Skin of body (tissue), 2 donors: ENCODE measurements around the gene TEKTIP1. TPM values are rescaled to one million over a fixed set of nuclear protein-coding genes. Genes with fewer than 3 reads are reported as not detected.
"Not testable (repeated sequence)": the region's sequence is repeated elsewhere in the genome, so short reads cannot be mapped to it uniquely, and the experiment has no call there.

ENCODE experiments used
- DNase-seq: peaks from one replicate; lab custom pipeline; 2025; lab: John Stamatoyannopoulos, UW
- total RNA-seq: library from RNA; depleted of rRNA; stranded (reverse); fragments of >200 nt; gene quantifications from one replicate; pipeline ENCODE4 v1.2.3, GENCODE V29; 2014

The TEKTIP1 gene
- total RNA-seq, 1 donor from 2014 or later, result not detected

DNA sequence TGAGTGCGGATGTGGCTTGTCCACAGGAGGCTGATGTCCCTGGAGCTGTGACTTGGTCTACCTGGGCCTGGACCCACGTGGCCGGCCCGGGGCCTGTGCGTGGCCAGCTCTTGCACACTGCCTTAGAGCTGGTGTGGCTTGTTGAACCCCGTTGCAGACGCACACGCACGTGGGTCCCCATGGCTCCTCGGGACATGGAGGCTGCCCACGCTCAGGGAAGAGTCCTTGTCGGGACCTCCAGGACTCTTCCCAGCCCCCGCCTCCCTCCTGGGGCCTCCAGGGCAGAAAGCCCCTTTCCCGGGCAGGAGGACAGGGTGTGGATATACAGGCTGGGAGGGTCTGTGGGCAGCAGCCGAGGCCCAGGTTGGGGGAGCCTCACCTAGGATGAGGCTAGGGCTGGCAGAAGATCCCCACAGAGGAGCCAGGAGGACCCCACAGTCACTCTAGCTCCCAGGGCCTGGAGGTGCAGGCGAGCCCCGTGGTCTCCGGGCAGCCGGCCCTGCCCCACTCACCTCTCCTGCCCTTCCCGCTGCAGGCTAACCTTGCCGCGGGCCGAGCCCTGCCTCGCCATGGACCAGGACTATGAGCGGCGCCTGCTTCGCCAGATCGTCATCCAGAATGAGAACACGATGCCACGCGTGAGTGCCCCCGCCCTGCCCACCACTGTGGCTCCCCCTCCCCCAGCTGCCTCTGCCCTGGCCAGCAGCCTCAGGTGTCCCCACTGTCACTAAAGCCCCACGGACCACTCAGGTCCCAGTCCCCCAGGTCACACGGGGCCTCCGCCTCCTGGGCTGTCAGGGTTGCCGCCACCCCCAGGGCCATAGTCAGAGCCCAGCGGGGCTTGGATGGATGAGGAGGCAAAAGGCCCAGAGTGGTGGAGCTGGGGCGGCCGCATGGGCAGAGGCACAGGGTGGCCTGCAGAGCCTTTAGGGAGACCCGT, 16.3 kb upstream of the TEKTIP1 start:
- no peak for DNase-seq

DNA sequence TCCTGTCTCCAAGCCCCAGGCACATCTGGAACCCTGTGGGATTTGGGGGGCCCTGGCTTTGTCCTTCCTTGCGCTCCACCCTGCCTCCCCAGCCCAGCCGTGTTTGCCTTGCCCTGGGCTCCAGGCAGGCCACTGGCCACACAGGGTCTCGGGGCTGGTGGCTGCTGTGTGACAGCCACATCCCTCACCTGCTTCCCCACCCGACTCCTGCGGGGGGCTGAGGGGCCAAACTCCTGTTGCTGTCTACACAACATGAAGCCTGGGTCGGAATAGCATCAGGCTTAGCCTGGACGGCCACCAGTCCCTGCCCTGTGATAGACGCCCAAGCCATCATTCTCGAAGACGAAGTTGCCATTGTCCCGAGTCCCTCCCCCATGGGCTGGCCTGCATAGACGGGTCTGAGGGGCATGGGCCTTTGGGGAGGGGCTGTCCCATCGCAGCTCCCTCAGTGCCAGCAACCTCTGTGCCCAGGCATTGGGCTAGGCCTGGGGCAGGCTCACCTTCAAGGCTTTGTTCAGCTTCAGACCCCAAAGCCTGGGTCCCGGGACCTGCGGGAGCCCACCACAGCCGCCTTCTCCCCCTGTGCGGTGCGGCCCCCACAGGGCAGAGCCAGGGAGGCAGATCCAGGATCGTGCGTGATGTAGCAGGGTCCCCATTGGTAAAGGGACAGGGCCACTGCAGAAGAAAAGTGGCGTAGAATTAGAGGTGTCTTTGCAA, 15.5 kb upstream of the TEKTIP1 start:
- no peak for DNase-seq

DNA sequence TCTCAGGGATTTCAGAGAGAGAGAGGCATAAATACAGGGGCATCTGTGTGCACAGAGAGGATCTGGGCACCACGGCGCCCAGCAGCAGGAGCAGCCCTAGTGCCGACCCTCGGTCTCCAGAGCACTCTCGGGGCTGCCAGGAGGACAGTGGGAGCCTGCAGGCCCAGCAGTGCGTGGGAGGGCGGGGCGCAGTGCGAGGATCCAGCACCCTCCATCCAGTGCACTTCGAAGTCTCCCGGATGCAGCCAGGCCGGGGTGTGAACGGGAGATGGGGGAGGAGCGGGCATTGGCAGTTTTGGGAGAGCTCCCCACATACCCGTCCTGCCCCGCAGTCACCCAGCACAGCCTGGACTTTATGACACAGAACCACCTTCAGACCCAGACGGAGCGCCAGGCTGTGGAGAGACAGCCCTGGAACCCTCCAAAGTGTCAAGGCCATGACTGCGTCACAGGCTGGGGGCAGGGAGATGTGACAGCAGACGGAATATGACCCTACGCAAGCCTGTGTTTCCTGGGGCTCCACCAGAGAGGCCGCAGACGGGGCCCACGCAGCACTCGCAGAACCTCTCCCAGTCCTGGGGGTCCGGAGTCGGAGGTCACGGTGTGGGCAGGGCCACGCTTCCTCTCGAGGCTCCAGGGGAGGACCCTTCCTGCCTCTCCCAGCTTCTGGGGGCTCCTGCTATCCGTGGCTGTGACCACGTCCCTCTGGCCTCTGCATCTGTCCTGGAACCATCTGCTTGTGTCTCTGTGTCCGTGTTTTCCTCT, 14.7 kb upstream of the TEKTIP1 start:
- DNase-seq, result no peak

DNA sequence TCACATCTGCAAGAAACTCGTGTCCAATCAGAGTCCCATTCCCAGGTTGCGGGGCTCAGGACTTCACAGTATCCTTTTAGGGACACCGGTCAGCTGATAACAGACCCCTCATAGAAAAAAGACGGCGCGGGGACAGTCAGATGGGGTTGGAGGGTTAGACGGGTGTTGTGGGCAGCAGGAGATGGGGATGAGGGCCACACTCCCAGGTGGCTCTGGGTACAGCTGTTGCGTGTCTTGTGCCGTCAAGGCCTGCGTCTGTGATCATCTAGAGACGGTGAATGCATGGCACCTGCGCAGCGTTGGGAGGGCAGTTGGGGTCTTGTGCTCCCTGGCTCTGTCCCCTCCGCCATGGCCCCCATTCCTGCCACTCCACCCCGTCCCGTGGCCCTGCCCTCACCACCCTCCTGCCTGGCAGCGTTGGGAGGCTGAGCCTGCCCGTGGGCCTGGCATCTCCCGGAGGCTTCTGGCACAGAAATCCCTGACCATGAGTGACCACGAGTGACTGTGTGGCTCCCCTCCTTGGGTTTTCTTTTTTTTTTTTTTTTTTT, 14.0 kb upstream of the TEKTIP1 start:
- DNase-seq, result no peak

DNA sequence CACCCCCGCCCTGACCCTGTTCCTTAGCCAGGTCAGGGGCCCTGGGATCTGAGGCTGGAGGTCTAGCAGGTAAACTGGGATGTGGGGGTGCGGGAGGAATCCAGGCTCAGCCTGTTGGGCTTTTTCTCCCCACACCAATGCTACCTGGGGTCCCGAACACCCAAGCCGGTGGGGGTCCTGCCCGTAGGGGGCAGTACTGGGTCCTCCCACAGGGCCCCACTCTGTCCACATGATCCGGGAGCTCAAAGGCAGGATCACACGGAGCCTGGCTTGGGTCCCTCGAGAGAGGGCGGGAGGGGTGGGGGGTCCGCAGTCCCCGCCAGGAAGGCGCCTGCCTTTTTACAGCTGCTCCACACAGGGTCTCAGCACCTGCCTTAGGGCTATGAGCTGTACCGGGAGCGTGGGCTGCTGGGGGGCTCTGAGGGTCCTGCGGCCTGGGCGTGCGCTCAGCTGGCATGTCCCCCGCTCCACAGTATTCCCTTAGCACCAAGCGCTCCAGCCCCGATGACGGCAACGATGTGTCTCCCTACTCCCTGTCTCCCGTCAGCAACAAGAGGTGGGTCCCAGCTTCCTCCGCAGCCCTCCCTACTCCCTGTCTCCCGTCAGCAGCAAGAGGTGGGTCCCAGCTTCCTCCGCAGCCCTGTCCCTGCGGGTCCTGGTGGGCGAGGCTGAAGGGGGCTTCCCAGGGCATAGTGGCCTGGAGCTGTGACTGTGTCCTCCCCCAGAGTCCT, 12.3 kb upstream of the TEKTIP1 start:
- no peak for DNase-seq

DNA sequence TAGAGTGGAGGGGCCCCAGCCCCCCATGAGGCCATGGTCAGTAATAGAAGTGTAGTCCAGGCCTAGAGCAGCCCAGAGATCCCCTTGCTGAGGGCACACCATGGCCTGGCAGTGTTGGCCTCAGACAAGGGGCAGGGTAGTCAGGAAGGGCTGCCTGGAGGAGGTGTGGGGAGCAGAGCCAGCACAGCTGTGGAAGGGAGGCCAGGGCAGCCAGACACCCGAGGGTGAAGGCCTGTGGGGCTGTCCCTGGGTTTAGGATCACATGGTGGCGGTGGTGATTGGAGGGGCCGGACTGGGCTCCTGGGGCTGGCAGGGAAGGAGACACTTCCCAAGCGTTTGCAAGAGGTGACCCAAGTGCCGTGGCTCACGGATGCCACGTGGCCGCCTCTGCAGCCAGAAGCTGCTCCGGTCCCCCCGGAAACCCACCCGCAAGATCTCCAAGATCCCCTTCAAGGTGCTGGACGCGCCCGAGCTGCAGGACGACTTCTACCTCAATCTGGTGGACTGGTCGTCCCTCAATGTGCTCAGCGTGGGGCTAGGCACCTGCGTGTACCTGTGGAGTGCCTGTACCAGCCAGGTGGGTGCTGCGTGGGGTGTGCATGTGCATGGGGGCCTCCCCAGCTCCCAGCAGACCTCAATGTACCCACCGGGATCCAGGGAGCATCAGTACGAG, 11.6 kb upstream of the TEKTIP1 start:
- no peak for DNase-seq

DNA sequence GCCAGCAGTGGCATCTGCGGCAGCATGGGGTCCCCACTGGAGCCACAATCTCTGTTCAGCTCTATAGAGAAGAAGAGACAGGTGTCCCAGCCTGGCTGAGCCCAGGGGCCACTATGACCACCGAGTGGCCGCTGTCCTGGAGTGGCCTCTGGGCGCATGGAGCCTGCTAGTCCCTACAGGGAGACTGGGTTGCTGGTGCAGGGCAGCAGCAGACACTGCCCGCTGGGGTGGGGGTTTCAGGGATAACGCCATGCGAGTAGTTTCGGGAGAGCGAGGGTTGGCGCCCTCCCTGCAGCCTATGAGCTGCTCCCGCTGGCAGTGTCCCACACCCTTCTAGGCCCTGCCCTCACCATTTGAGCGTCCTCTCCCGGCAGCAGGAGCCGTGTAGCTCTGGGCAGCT, 10.9 kb upstream of the TEKTIP1 start:
- no peak for DNase-seq

DNA sequence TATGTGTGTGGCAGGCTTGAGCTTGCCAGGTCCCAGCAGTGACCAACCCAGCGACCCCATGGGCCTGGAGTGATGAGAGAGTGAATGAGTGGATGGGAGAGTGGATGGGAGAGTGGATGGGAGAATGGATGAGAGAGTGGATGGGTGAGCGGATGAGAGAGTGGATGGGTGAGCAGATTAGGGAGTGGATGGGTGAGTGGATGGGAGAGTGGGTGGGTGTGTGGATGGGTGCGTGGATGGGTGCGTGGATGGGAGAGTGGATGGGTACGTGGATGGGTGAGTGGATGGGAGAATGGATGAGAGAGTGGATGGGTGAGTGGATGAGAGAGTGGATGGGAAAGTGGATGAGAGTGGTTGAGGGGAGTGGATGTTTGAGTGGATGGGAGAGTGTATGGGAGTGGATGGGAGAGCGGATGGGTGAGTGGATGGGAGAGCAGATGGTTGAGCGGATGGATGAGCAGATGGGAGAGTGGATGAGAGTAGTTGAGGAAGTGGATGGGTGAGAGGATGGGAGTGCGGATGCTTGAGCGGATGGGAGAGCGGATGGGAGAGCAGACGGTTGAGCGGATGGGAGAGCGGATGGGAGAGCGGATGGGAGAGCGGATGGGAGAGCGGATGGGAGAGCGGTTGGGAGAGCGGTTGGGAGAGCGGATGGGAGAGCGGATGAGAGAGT, 10.3 kb upstream of the TEKTIP1 start:
- DNase-seq, result no peak

DNA sequence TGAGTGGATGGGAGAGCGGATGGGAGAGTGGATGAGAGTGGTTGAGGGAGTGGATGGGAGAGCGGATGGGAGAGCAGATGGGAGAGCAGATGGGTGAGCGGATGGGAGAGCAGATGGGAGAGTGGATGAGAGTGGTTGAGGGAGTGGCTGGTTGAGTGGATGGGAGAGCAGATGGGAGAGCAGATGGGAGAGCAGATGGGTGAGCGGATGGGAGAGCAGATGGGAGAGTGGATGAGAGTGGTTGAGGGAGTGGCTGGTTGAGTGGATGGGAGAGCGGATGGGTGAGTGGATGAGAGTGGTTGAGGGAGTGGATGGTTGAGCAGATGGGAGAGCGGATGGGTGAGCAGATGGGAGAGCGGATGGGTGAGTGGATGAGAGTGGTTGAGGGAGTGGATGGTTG, 9.7 kb upstream of the TEKTIP1 start:
- DNase-seq, result not testable (repeated sequence)

DNA sequence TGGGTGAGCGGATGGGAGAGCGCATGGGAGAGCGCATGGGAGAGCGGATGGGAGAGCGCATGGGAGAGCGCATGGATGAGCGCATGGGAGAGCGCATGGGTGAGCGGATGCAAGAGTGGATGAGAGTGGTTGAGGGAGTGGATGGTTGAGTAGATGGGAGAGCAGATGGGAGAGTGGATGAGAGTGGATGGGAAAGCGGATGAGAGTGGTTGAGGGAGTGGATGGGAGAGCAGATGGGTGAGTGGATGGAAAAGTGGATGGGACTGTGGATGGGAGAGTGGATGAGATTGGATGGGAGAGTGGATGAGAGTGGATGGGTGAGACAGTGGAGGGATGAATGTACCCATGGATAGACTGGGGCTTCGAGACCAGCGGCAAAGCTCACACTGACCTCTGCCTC, 8.6 kb upstream of the TEKTIP1 start:
- DNase-seq, result no peak

DNA sequence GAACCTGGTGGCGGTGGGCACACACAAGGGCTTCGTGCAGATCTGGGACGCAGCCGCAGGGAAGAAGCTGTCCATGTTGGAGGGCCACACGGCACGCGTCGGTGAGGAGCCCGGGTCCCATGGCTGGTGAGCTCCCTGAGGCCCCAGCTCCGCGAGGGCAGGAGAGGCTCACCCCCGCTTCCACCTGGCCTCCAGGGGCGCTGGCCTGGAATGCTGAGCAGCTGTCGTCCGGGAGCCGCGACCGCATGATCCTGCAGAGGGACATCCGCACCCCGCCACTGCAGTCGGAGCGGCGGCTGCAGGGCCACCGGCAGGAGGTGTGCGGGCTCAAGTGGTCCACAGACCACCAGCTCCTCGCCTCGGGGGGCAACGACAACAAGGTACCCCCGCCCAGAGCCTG, 7.3 kb upstream of the TEKTIP1 start:
- no peak for DNase-seq

DNA sequence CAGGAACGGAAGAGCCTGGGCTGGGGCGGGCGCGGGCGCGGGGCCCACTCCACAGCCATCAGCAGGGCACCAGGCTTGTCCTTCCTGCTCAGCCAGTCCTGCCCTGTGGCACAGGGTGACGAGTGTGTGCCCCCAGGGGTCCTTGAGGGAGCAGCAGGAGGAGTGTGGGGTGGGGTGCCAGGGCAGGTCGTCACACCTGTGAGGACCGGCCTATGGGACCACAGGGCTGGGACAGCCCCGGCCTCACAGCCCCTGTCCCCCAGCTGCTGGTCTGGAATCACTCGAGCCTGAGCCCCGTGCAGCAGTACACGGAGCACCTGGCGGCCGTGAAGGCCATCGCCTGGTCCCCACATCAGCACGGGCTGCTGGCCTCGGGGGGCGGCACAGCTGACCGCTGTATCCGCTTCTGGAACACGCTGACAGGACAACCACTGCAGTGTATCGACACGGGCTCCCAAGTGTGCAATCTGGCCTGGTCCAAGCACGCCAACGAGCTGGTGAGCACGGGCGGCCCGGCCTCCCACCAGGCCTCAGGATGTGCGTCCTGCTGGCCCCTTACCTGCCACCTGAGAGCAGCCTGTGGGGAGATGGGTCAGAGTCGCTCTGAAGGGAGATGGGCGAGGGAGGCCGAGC, 6.7 kb upstream of the TEKTIP1 start:
- no peak for DNase-seq

DNA sequence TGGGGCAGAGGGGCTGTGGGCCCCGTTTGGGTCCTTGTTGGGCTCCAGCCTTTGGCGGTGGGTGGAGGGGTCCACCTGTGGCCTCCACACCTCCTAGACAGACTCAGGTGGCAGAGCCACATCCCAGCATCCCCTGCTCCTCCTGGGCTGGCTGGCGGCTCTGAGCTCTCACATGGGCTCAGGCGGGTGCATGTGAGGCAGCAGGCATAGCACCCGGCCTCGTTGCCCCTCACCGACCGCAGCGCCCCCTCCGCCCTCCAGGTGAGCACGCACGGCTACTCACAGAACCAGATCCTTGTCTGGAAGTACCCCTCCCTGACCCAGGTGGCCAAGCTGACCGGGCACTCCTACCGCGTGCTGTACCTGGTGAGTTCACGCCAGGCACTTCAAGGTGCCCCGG, 5.9 kb upstream of the TEKTIP1 start:
- no peak for DNase-seq

DNA sequence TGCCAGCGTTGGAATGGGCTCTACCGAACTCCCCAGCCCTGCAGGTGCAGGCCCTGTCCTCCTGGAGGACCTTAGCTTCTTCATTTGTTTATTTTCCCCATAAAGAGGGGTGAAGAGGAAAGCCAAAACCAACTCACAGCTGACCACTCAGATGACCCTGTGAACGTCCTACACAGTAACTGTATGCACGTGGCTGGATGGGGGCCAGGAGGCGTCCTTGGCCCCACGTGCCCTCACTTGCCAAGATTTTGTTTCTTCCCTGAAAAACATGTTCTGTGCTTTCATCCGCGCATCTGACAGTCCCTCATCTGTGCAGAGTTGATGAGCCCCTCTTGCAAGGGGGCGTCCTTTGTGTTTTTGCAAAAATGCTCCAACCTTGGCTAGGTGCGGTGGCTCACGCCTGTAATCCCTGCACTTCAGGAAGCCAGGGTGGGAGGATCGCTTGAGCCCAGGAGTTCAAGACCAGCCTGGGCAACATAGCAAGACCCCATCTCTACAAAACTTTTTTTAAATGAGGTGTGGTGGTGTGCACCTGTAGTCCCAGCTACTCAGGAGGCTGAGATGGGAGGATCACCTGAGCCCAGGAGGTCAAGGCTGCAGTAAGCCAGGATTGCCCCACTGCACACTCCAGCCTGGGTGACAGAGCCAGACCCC, 5.3 kb upstream of the TEKTIP1 start:
- no peak for DNase-seq

DNA sequence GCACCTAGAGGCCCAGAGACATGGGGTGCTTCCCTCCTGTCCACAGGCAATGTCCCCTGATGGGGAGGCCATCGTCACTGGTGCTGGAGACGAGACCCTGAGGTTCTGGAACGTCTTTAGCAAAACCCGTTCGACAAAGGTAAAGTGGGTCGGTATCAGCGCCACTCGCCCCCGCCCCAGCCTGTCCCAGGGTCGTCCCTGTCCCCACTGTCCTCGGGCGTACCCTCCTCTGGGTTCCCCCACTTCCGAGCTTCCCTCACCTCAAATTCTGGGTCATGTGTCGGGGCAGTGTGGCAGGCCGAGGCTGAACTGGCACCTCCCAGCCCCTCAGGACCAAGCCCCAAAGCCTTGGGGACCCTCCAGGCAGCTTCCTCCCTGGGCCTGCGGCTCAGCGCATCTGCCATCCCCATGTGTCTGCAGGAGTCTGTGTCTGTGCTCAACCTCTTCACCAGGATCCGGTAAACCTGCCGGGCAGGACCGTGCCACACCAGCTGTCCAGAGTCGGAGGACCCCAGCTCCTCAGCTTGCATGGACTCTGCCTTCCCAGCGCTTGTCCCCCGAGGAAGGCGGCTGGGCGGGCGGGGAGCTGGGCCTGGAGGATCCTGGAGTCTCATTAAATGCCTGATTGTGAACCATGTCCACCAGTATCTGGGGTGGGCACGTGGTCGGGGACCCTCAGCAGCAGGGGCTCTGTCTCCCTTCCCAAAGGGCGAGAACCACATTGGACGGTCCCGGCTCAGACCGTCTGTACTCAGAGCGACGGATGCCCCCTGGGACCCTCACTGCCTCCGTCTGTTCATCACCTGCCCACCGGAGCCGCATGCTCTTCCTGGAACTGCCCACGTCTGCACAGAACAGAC, 4.4 kb upstream of the TEKTIP1 start:
- DNase-seq, result no peak

DNA sequence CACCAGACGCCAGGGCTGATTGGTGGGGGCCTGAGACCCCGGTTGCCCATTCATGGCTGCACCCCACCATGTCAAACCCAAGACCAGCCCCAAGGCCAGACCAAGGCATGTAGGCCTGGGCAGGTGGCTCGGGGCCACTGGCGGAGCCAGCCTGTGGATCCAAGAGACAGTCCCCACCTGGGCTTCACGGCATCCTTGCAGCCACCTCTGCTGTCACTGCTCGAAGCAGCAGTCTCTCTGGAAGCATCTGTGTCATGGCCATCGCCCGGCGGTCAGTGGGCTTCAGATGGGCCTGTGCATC, 3.8 kb upstream of the TEKTIP1 start:
- DNase-seq, result no peak

DNA sequence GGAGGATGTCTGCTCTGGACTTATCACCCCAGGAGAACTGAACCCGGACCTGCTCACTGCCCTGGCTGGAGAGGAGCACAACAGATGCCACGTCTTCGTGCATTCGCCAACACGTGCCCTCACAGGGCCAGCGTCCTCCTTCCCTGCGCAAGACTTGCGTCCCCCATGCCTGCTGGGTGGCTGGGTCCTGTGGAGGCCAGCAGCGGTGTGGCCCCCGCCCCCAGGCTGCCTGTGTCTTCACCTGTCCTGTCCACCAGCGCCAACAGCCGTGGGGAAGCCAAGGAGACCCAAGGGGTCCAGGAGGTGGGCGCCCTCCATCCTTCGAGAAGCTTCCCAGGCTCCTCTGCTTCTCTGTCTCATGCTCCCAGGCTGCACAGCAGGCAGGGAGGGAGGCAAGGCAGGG, 3.4 kb upstream of the TEKTIP1 start:
- DNase-seq, result no peak

DNA sequence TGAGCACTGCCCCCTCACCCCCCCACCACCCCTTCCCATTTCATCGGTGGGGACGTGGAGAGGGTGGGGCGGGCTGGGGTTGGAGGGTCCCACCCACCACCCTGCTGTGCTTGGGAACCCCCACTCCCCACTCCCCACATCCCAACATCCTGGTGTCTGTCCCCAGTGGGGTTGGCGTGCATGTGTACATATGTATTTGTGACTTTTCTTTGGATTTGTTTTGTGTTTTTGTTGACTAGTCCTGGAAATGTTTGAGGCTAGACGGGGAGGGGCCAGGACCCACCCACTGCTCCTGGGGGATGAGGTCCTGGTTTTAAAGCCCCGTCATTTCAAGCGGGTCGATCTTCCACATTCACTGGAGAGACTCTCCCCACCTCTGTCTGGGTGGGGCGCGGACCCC, 3.0 kb upstream of the TEKTIP1 start:
- DNase-seq, result no peak
